HEK293 (cell line): ENCODE data around the gene FRYL.

ENCODE experiments used
- CTCF ChIA-PET: fragments of 350-600 bp; formaldehyde crosslinking; extraction: SDS; loops from one replicate; lab custom pipeline; 2021; ENCODE audit warnings: antibody characterized with exemption; lab: Yijun Ruan, JAX
- POLR2A ChIA-PET: fragments of 300-600 bp; formaldehyde crosslinking; extraction: SDS; loops from one replicate; lab custom pipeline; 2020; ENCODE audit warnings: antibody characterized with exemption, inconsistent platforms; lab: Yijun Ruan, JAX
- H3K27ac ChIP-seq: fragments of 200-500 bp; sonication (Bioruptor generic); 2 replicates; pipeline ENCODE4 v1.5.1; 2014; ENCODE audit warnings: low read depth, low read length, control low read depth, inconsistent platforms; ENCODE audit errors: extremely low read depth
- H3K36me3 ChIP-seq, 2 experiments: fragments of 200-500 bp in 1 of 2; sonication (Bioruptor generic) in 1 of 2; 1 replicate in 1 of 2; 2 replicates in 1 of 2; pipeline ENCODE4 v1.5.1; 2014 to 2017; ENCODE audit warnings: inconsistent platforms in 2 of 2, low read length in 2 of 2; ENCODE audit not compliant: control insufficient read depth in 2 of 2, insufficient read depth in 1 of 2
- H3K4me1 ChIP-seq: fragments of 200-500 bp; sonication (Bioruptor generic); 2 replicates; pipeline ENCODE4 v1.5.1; 2014; ENCODE audit warnings: mild to moderate bottlenecking, low read length, inconsistent platforms; ENCODE audit not compliant: control insufficient read depth, insufficient read depth
- H3K4me3 ChIP-seq: 2 replicates; pipeline ENCODE4 v1.5.1; 2011; ENCODE audit warnings: low read depth, mild to moderate bottlenecking, control low read depth, low read length, moderate library complexity
- H3K9me3 ChIP-seq: fragments of 200-500 bp; sonication (Bioruptor generic); 2 replicates; pipeline ENCODE4 v1.5.1; 2014; ENCODE audit warnings: low read depth, low read length, inconsistent platforms; ENCODE audit not compliant: control insufficient read depth, insufficient read depth
- ATF2 ChIP-seq: fragments of 450-650 bp; formaldehyde crosslinking; IDR thresholded peaks from 2 replicates; pipeline ENCODE4 v1.5.1; 2016; ENCODE audit warnings: missing biosample characterization, missing genetic modification characterization, low read depth
- BCL11A ChIP-seq: fragments of 450-650 bp; formaldehyde crosslinking; IDR thresholded peaks from 2 replicates; pipeline ENCODE4 v1.5.1; 2016; ENCODE audit warnings: low read depth, missing biosample characterization, missing genetic modification characterization
- KLF7 ChIP-seq: fragments of 450-650 bp; formaldehyde crosslinking; IDR thresholded peaks from 2 replicates; pipeline ENCODE4 v1.5.1; 2016; ENCODE audit warnings: missing biosample characterization, missing genetic modification characterization, borderline replicate concordance
- ZBTB17 ChIP-seq: fragments of 450-650 bp; formaldehyde crosslinking; IDR thresholded peaks from 2 replicates; pipeline ENCODE4 v1.5.1; 2016; ENCODE audit warnings: missing biosample characterization, missing genetic modification characterization
- ZIC2 ChIP-seq: fragments of 450-650 bp; formaldehyde crosslinking; IDR thresholded peaks from 2 replicates; pipeline ENCODE4 v1.5.1; 2016; ENCODE audit warnings: missing biosample characterization, missing genetic modification characterization
- ZNF114 ChIP-seq: fragments of 450-650 bp; formaldehyde crosslinking; IDR thresholded peaks from 2 replicates; pipeline ENCODE4 v1.5.0; 2017; ENCODE audit warnings: missing biosample characterization, missing genetic modification characterization
- ZNF148 ChIP-seq: fragments of 450-650 bp; formaldehyde crosslinking; IDR thresholded peaks from 2 replicates; pipeline ENCODE4 v1.5.0; 2017; ENCODE audit warnings: missing biosample characterization, missing genetic modification characterization, borderline replicate concordance
- ZNF174 ChIP-seq: fragments of 450-650 bp; formaldehyde crosslinking; IDR thresholded peaks from 2 replicates; pipeline ENCODE4 v1.5.0; 2017; ENCODE audit warnings: missing biosample characterization, mild to moderate bottlenecking, missing genetic modification characterization
- ZNF302 ChIP-seq: fragments of 450-650 bp; formaldehyde crosslinking; IDR thresholded peaks from 2 replicates; pipeline ENCODE4 v1.5.1; 2016; ENCODE audit warnings: missing biosample characterization, missing genetic modification characterization, low read depth
- ZNF354C ChIP-seq: fragments of 450-650 bp; formaldehyde crosslinking; IDR thresholded peaks from 2 replicates; pipeline ENCODE4 v1.5.1; 2016; ENCODE audit warnings: missing biosample characterization, missing genetic modification characterization, low read depth, borderline replicate concordance
- ZNF426 ChIP-seq: fragments of 450-650 bp; formaldehyde crosslinking; IDR thresholded peaks from 2 replicates; pipeline ENCODE4 v1.5.1; 2017; ENCODE audit warnings: missing biosample characterization, missing genetic modification characterization, mild to moderate bottlenecking, inconsistent platforms, moderate library complexity
- ZNF530 ChIP-seq: fragments of 450-650 bp; formaldehyde crosslinking; IDR thresholded peaks from 2 replicates; pipeline ENCODE4 v1.5.1; 2016; ENCODE audit warnings: low read depth, missing biosample characterization, missing genetic modification characterization
- ZNF544 ChIP-seq: fragments of 450-650 bp; formaldehyde crosslinking; IDR thresholded peaks from 2 replicates; pipeline ENCODE4 v1.5.0; 2017; ENCODE audit warnings: missing biosample characterization, missing genetic modification characterization
- ZNF623 ChIP-seq: fragments of 450-650 bp; formaldehyde crosslinking; IDR thresholded peaks from 2 replicates; pipeline ENCODE4 v1.5.1; 2016; ENCODE audit warnings: missing biosample characterization, missing genetic modification characterization
- ZNF658 ChIP-seq: fragments of 450-650 bp; formaldehyde crosslinking; IDR thresholded peaks from 2 replicates; pipeline ENCODE4; 2016; ENCODE audit warnings: missing biosample characterization, missing genetic modification characterization
- ZNF707 ChIP-seq: fragments of 450-650 bp; formaldehyde crosslinking; IDR thresholded peaks from 2 replicates; pipeline ENCODE4 v1.5.1; 2016; ENCODE audit warnings: missing biosample characterization, missing genetic modification characterization
- ZNF792 ChIP-seq: fragments of 450-650 bp; formaldehyde crosslinking; IDR thresholded peaks from 2 replicates; pipeline ENCODE4 v1.5.1; 2016; ENCODE audit warnings: missing biosample characterization, missing genetic modification characterization
- ZNF830 ChIP-seq: fragments of 450-650 bp; IDR thresholded peaks from 2 replicates; pipeline ENCODE4 v1.5.0; 2018; ENCODE audit warnings: missing biosample characterization, missing genetic modification characterization, low read depth, mild to moderate bottlenecking, moderate library complexity
- TF ChIP-seq, protein P1 (sequence below): fragments of 450-650 bp; formaldehyde crosslinking; IDR thresholded peaks from 2 replicates; pipeline ENCODE4 v1.5.1; 2016; ENCODE audit warnings: missing biosample characterization, missing genetic modification characterization
- TF ChIP-seq, protein P2 (sequence below): fragments of 450-650 bp; formaldehyde crosslinking; IDR thresholded peaks from 2 replicates; pipeline ENCODE4 v1.5.1; 2016; ENCODE audit warnings: missing biosample characterization, missing genetic modification characterization

FRYL gene

GRCh38 chr4:48490680-48491513 is 289.2 kb downstream of the FRYL start:
- Histone ChIP-seq H3K36me3 (peaks cover 0 to 5% of the 10 kb centered on the region in 2 experiments; a peak in 1 of 3 replicates), H3K27ac (no peak overlapping the region), H3K4me3 (no peak overlapping the region), H3K4me1 (no peaks in the 10 kb centered on the region), H3K9me3 (no peaks in the 10 kb centered on the region)
- TF ChIP-seq, protein P1, sequence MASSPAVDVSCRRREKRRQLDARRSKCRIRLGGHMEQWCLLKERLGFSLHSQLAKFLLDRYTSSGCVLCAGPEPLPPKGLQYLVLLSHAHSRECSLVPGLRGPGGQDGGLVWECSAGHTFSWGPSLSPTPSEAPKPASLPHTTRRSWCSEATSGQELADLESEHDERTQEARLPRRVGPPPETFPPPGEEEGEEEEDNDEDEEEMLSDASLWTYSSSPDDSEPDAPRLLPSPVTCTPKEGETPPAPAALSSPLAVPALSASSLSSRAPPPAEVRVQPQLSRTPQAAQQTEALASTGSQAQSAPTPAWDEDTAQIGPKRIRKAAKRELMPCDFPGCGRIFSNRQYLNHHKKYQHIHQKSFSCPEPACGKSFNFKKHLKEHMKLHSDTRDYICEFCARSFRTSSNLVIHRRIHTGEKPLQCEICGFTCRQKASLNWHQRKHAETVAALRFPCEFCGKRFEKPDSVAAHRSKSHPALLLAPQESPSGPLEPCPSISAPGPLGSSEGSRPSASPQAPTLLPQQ: no peak
- TF ChIP-seq ZNF530 (tag by site-specific recombination): no peak
- POLR2A ChIA-PET: no interaction called here
- CTCF ChIA-PET: no interaction called here

- CTCF ChIA-PET: no interaction called here
Observed at GRCh38 chr4:48490012-48490679, 289.9 kb downstream of the FRYL start, which contains the start of gene ZAR1. ZAR1 (plus strand) TSS chr4:48490252; CDS start chr4:48490292, 40 bp downstream.

DNA sequence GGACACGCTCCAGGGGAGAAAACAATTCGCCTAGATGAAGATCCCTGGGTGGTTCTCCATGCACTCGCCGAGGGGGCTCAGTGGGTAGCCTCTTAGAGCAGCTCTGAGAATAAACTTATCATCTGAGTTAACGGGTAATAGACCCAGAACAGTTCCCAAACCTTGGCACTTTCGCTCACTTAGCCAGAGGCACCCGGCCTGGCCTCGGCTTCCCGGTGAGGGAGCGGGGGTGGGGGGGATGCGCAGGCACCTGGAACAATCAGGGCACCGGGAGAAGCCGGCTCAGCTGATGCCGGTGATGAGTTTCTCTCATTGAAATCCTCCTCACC is 290.4 kb downstream of the FRYL start:
- ChIA-PET POLR2A (no interaction called here), CTCF (no interaction called here)
- Histone ChIP-seq H3K9me3 (no peaks in the 10 kb centered on the region), H3K36me3 (peaks cover 0 to 3% of the 10 kb centered on the region in 2 experiments; a peak in 1 of 3 replicates), H3K4me3 (no peak overlapping the region), H3K4me1 (no peaks in the 10 kb centered on the region), H3K27ac (no peak overlapping the region)
- TF ChIP-seq ZNF658 (no peak), ZNF174 (no peak), ZNF623 (tag by site-specific recombination) (no peak), KLF7 (no peak), ZNF707 (tag by site-specific recombination) (no peak), BCL11A (no peak), ZIC2 (tag by site-specific recombination) (no peak), ZNF830 (tag by site-specific recombination) (no peak)
- TF ChIP-seq, protein P1: no peak
- TF ChIP-seq, protein P2, sequence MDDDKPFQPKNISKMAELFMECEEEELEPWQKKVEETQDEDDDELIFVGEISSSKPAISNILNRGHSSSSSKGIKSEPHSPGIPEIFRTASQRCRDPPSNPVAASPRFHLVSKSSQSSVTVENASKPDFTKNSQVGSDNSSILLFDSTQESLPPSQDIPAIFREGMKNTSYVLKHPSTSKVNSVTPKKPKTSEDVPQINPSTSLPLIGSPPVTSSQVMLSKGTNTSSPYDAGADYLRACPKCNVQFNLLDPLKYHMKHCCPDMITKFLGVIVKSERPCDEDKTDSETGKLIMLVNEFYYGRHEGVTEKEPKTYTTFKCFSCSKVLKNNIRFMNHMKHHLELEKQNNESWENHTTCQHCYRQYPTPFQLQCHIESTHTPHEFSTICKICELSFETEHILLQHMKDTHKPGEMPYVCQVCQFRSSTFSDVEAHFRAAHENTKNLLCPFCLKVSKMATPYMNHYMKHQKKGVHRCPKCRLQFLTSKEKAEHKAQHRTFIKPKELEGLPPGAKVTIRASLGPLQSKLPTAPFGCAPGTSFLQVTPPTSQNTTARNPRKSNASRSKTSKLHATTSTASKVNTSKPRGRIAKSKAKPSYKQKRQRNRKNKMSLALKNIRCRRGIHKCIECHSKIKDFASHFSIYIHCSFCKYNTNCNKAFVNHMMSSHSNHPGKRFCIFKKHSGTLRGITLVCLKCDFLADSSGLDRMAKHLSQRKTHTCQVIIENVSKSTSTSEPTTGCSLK (tag by site-specific recombination): no peak

More at GRCh38 chr4:48490012-48490679, 289.9 kb downstream of the FRYL start, which contains the start of gene ZAR1:
- POLR2A ChIA-PET: no interaction called here
- Histone ChIP-seq H3K27ac (no peak within 1 kb of the TSS), H3K4me1 (no peaks in the 10 kb centered on the region), H3K36me3 (peaks cover 0 to 3% of the 10 kb centered on the region in 2 experiments; a peak in 1 of 3 replicates), H3K9me3 (no peaks in the 10 kb centered on the region), H3K4me3 (no peak within 1 kb of the TSS)
- TF ChIP-seq ZBTB17 (tag by site-specific recombination) (no peak), ZIC2 (tag by site-specific recombination) (no peak), ZNF544 (no peak), ATF2 (tag by site-specific recombination) (no peak), ZNF354C (tag by site-specific recombination) (no peak), ZNF792 (tag by site-specific recombination) (no peak), ZNF426 (tag by site-specific recombination) (no peak), ZNF148 (tag by site-specific recombination) (no peak), ZNF114 (tag by site-specific recombination) (no peak), ZNF302 (tag by site-specific recombination) (no peak)
